K562 (cell line): ENCODE results near the gene GREB1. TPM values are rescaled to one million over a fixed set of nuclear protein-coding genes. Genes with fewer than 3 reads are reported as not detected.

Experiments used
- ATAC-seq: fragments of 200-7000 bp; cut with Tn5 transposase; 3 replicates; pipeline ENCODE4 v1.9.1; 2020; ENCODE audit warnings: moderate library complexity
- BruUV-seq: library from RNA; stranded (reverse); fragments of 400-500 nt; replicated peaks from 2 replicates; lab custom pipeline; 2021; lab: Mats Ljungman, UMichigan
- CTCF ChIA-PET: fragments of 300-600 bp; formaldehyde crosslinking; extraction: SDS; loops from one replicate; lab custom pipeline; 2021; ENCODE audit warnings: low intra/inter-chr PET ratio; lab: Yijun Ruan, JAX
- POLR2A ChIA-PET: fragments of 300-600, 350-650 bp; sonication (Branson Sonifier 250); formaldehyde crosslinking; extraction: SDS; loops from one replicate; lab custom pipeline; 2021; ENCODE audit warnings: antibody characterized with exemption, inconsistent platforms; lab: Yijun Ruan, JAX
- DNase-seq, 4 experiments: peaks; one replicate each; pipeline versions ENCODE4 v3.0.0 to v3.0.0-alpha.2; 2011 to 2018; ENCODE audit warnings: low spot score in 3 of 4, mixed read lengths in 3 of 4; ENCODE audit errors: extremely low read depth in 1 of 4
- FAIRE-seq: peaks from 2 replicates; lab custom pipeline; 2011; peaks lifted over from hg19 to GRCh38; lab: Jason Lieb, UNC
- H2AFZ ChIP-seq: 2 replicates; pipeline ENCODE4 v1.6.0; 2011; ENCODE audit warnings: low read depth, low read length, control low read depth, inconsistent platforms
- H3K27ac ChIP-seq: fragments of 200-600 bp; 3 replicates; pipeline ENCODE4 v1.8.0; 2011; ENCODE audit warnings: low read depth, mild to moderate bottlenecking, control low read depth, inconsistent platforms, low read length, moderate library complexity, mixed read lengths; ENCODE audit errors: extremely low read depth
- H3K27me3 ChIP-seq, 2 experiments: fragments of 300-600 bp in 1 of 2; 2 replicates in 1 of 2; 3 replicates in 1 of 2; pipeline versions ENCODE4 v1.6.0 to v1.8.0; 2011; ENCODE audit warnings: inconsistent platforms in 2 of 2, low read length in 2 of 2, mild to moderate bottlenecking in 1 of 2, mixed read lengths in 1 of 2, moderate library complexity in 1 of 2; ENCODE audit not compliant: control insufficient read depth in 2 of 2, insufficient read depth in 2 of 2
- H3K36me3 ChIP-seq: fragments of 300-600 bp; 3 replicates; pipeline ENCODE4 v1.8.0; 2011; ENCODE audit warnings: mild to moderate bottlenecking, low read length, inconsistent platforms; ENCODE audit not compliant: control insufficient read depth, insufficient read depth
- H3K4me1 ChIP-seq, 2 experiments: fragments of 200-600 bp in 1 of 2; replicated peaks in 1 of 2; 2 replicates in 1 of 2; 3 replicates in 1 of 2; pipeline versions ENCODE4 v1.5.1 to v1.8.0; 2011; ENCODE audit warnings: inconsistent platforms in 2 of 2, low read length in 2 of 2, mild to moderate bottlenecking in 1 of 2, mixed read lengths in 1 of 2, moderate library complexity in 1 of 2; ENCODE audit not compliant: control insufficient read depth in 2 of 2, insufficient read depth in 2 of 2
- H3K4me2 ChIP-seq: 2 replicates; pipeline ENCODE4 v1.6.1; 2011; ENCODE audit warnings: low read length, control low read depth, inconsistent platforms, mixed read lengths; ENCODE audit not compliant: insufficient read depth
- H3K4me3 ChIP-seq: fragments of 200-600 bp; sonication (generic), shearing (Covaris generic); 2 replicates; pipeline ENCODE4 v1.5.1; 2016; ENCODE audit warnings: control low read depth, inconsistent platforms
- H3K79me2 ChIP-seq: fragments of 200-600 bp; 3 replicates; pipeline ENCODE4 v1.8.0; 2011; ENCODE audit warnings: low read length, inconsistent platforms; ENCODE audit not compliant: control insufficient read depth, insufficient read depth
- H3K9ac ChIP-seq, 2 experiments: 2 replicates each; pipeline versions ENCODE4 v1.6.0 to v1.6.1; 2011; ENCODE audit warnings: low read depth in 2 of 2, low read length in 2 of 2, control low read depth in 1 of 2, inconsistent platforms in 1 of 2, mild to moderate bottlenecking in 1 of 2, mixed read lengths in 1 of 2; ENCODE audit not compliant: insufficient read depth in 1 of 2
- H3K9me1 ChIP-seq: one replicate; pipeline ENCODE4 v1.6.0; 2011; ENCODE audit warnings: inconsistent platforms, mild to moderate bottlenecking, low read length, moderate library complexity; ENCODE audit not compliant: control insufficient read depth, insufficient read depth
- H3K9me3 ChIP-seq: replicated peaks from 2 replicates; pipeline ENCODE4 v1.5.1; 2011; ENCODE audit warnings: low read depth, low read length, inconsistent platforms; ENCODE audit not compliant: control insufficient read depth, insufficient read depth
- H4K20me1 ChIP-seq: replicated peaks from 2 replicates; pipeline ENCODE4 v1.6.1; 2011; ENCODE audit warnings: low read length, inconsistent platforms, mixed read lengths; ENCODE audit not compliant: control insufficient read depth, insufficient read depth
- CBFA2T2 ChIP-seq: fragments of 450-650 bp; conservative IDR thresholded peaks from 2 replicates; pipeline ENCODE4 v1.6.1; 2017; ENCODE audit warnings: mild to moderate bottlenecking
- CBFA2T3 ChIP-seq: fragments of 450-650 bp; IDR thresholded peaks from 2 replicates; pipeline ENCODE4 v1.6.1; 2017
- HMGN3 ChIP-seq: IDR thresholded peaks from 2 replicates; pipeline ENCODE4 v1.6.1; 2011; ENCODE audit warnings: borderline replicate concordance, low read depth, mild to moderate bottlenecking, mixed read lengths, low read length; ENCODE audit not compliant: insufficient read length; ENCODE audit errors: extremely low read depth
- L3MBTL2 ChIP-seq: fragments of 450-650 bp; IDR thresholded peaks from 2 replicates; pipeline ENCODE4 v1.6.1; 2016; ENCODE audit warnings: mild to moderate bottlenecking, moderate library complexity
- MCM2 ChIP-seq: fragments of 450-650 bp; IDR thresholded peaks from 2 replicates; pipeline ENCODE4 v1.6.1; 2017; ENCODE audit warnings: low read depth, mild to moderate bottlenecking
- PHF8 ChIP-seq: fragments of 200-600 bp; sonication (generic); IDR thresholded peaks from 2 replicates; pipeline ENCODE4 v1.6.1; 2012; ENCODE audit warnings: mixed run types, mild to moderate bottlenecking, inconsistent platforms, low read length, moderate library complexity, borderline replicate concordance
- PTRF ChIP-seq: fragments of 450-650 bp; IDR thresholded peaks from 2 replicates; pipeline ENCODE4 v1.6.1; 2016; ENCODE audit warnings: mild to moderate bottlenecking, missing genetic modification characterization, missing compliant biosample characterization
- RAD51 ChIP-seq: fragments of 450-650 bp; IDR thresholded peaks from 2 replicates; pipeline ENCODE4 v1.7.1; 2016; ENCODE audit warnings: low read depth, mild to moderate bottlenecking, borderline replicate concordance
- SMARCA5 ChIP-seq: fragments of 450-650 bp; IDR thresholded peaks from 2 replicates; pipeline ENCODE4 v1.6.1; 2016
- ZNF551 ChIP-seq: fragments of 250-450 bp; sonication (Bioruptor Pico); IDR thresholded peaks from 2 replicates; pipeline ENCODE4 v1.5.0; 2021; ENCODE audit warnings: mild to moderate bottlenecking, moderate library complexity
- ZNF766 ChIP-seq: fragments of 200-800 bp; sonication (Bioruptor generic); conservative IDR thresholded peaks from 2 replicates; pipeline ENCODE4 v1.6.1; 2016; ENCODE audit warnings: missing genetic modification characterization, missing compliant biosample characterization
- WGBS: fragments of 100-300 bp; shearing (Covaris generic); methylation state at CpG from one replicate; pipeline ENCODE4 v1.1.6; 2016; ENCODE audit warnings: low coverage, mixed read lengths; ENCODE audit not compliant: insufficient coverage; ENCODE audit errors: missing lambda C conversion rate; 5-methylcytosine and 5-hydroxymethylcytosine counted together
- in situ Hi-C: fragments of 300-500 bp; cut with MboI; formaldehyde crosslinking; loops from 4 replicates; pipeline ENCODE4 v1.15.0; 2018; ENCODE audit warnings: inconsistent platforms, mixed read lengths
- intact Hi-C: fragments of 100-400 bp; cut with micrococcal nuclease; formaldehyde crosslinking; loops from 2 replicates; pipeline ENCODE4 v1.14.2; 2022
- polyA plus RNA-seq, 8 experiments: library from polyadenylated mRNA; depleted of rRNA in 4 of 8; stranded (reverse) in 5 of 8; unstranded in 3 of 8; fragments of >200 nt; fragmentation: Nextera tagmentation in 2 of 8; fragmentation: Illumina TruSeq in 1 of 8; extraction: Ambion mirVana in 2 of 8; extraction: Trizol in 1 of 8; gene quantifications; 2 replicates each; pipeline versions ENCODE4 v1.2.1 to v1.2.3, GENCODE V29; 2011 to 2014; ENCODE audit warnings: inconsistent platforms in 1 of 8, missing spikeins in 1 of 8
- total RNA-seq, 7 experiments: library from RNA; depleted of rRNA in 6 of 7; stranded (reverse); fragments of >200 nt in 6 of 7; fragmentation: Illumina TruSeq in 2 of 7; extraction: Trizol in 2 of 7; gene quantifications; 2 replicates each; pipeline versions ENCODE4 v1.2.1 to v1.2.3, GENCODE V29; 2011 to 2021; ENCODE audit warnings: low replicate concordance in 1 of 7
- TF ChIP-seq, protein P1 (sequence below), 2 experiments: fragments of 450-650 bp in 1 of 2; sonication (generic) in 1 of 2; formaldehyde crosslinking in 1 of 2; IDR thresholded peaks in 1 of 2; conservative IDR thresholded peaks in 1 of 2; 2 replicates each; pipeline versions ENCODE4 v1.6.1 to v1.8.1; 2016 to 2023; ENCODE audit warnings: mild to moderate bottlenecking in 2 of 2, moderate library complexity in 2 of 2, inconsistent platforms in 1 of 2, missing genetic modification reagents in 1 of 2
- TF ChIP-seq, protein P2 (sequence below): sonication (generic); IDR thresholded peaks from 2 replicates; pipeline ENCODE4 v1.6.1; 2016
- TF ChIP-seq, protein P3 (sequence below): fragments of 450-650 bp; formaldehyde crosslinking; IDR thresholded peaks from 2 replicates; pipeline ENCODE4 v1.4.0; 2020; ENCODE audit warnings: mild to moderate bottlenecking, mixed read lengths
- TF ChIP-seq, protein P4 (sequence below): sonication (generic); formaldehyde crosslinking; IDR thresholded peaks from 2 replicates; pipeline ENCODE4 v1.9.0; 2022; ENCODE audit warnings: mild to moderate bottlenecking, missing genetic modification reagents

The GREB1 gene
- total and polyA plus RNA-seq, 9 of the 15 experiments (the other 6 are each of a cell fraction or from before 2014, with no cell fraction given), result 0.04 to 0.86 (median 0.10) TPM; not detected in 1

DNA sequence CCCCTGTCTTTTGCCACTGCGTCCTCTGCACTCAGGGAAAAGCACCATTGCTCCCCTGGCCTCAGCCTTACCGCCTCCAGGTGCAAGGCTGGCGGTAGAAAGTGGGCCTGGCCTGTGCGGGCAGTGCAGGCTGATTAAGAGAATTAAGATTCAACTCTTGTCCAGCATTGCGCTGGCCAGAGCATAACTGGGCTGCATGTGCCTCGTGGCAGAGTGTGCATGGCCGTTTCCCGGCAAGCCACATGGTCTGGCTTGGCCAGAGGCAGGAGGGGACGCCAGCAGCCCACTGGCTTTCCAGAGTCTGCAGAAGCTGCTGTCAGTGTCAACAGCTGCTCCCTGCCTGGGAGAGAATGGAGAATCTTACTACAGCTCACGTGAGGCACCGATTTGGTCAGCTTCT lies 123.8 kb downstream of the GREB1 start (continued):
- TF ChIP-seq ZNF766 (CRISPR knock-in tag) (no peak), PHF8 (no peak)

DNA sequence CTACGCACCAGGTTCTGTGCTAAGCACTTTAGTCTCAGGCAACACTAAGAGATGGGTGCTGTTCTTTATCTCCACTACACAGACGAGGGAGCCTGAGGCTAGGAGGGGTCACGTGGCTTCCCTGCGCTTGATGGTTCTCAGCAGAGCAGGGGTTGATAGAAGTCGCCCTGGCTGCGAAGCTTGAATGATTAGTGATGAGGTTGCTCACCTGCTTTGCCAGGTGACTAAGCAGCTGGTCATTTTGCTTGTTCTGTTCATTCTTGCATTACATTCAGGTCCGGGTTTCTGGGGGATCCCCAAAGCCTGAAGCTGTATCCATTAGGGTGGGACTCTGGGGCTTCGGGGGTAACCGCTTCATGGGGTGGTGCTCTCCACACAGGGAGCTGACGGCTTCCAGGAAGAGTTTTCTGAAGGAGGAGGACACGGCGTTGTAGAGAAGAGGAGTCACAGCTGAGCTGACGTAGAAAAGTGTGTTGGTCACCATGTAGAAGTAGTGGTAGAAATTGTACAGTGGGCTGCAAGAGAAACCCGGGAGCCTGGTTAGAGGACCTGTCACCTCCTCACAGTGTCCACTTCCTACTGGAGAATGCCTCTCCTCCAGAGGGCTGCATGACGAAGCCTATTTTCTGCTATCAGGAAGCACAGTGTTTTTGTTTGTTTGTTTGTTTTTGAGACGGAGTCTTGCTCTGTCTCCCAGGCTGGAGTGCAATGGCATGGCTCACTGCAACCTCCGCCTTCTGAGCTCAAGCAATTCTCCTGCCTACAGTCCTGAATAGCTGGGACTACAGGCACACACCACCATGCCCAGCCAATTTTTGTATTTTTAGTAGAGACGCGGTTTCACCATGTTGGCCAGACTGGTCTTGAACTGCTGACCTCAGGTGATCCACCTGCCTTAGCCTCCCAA lies 124.6 kb downstream of the GREB1 start:
- intact Hi-C loops (no loop called here), in situ Hi-C loops (no loop called here)
- H3K36me3 ChIP-seq, result no peaks in the 10 kb centered on the region
- no peak overlapping the region for H3K27ac ChIP-seq
- peaks cover 4% of the 10 kb centered on the region; the same call in 1 of the 2 replicates for H3K9me3 ChIP-seq
- no peaks in the 10 kb centered on the region for H3K9me1 ChIP-seq
- WGBS, result 3% methylated on average over 19 of the region's 19 CpGs
- no peak overlapping the region for H3K9ac ChIP-seq
- no peak overlapping the region for H2AFZ ChIP-seq
- H3K4me1 ChIP-seq, result peaks cover 10 to 12% of the 10 kb centered on the region in 2 experiments; a peak in 4 of 5 replicates
- H4K20me1 ChIP-seq, result no peaks in the 10 kb centered on the region
- no peaks in the 10 kb centered on the region for H3K79me2 ChIP-seq
- no peak overlapping the region for H3K4me2 ChIP-seq
- CTCF ChIA-PET, result no interaction called here
- H3K4me3 ChIP-seq, result no peak overlapping the region
- DNase-seq (peak in 3 of 4 experiments; percentile 26 to 50 (median 50)), ATAC-seq (peak; percentile 78), FAIRE-seq (peak; percentile 6)
- peaks cover 19 to 64% of the 10 kb centered on the region in 2 experiments; a peak in 4 of 5 replicates for H3K27me3 ChIP-seq
- POLR2A ChIA-PET, result interaction anchor here (0.7 kb wide), 1 partner anchor 27 kb away, joined by 3 read pairs; no protein-coding TSS in a partner anchor
- no TSS peak for BruUV-seq
- TF ChIP-seq, protein P1, sequence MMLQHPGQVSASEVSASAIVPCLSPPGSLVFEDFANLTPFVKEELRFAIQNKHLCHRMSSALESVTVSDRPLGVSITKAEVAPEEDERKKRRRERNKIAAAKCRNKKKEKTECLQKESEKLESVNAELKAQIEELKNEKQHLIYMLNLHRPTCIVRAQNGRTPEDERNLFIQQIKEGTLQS (IDR thresholded peaks at IDR 0.05), result no peak
- TF ChIP-seq, protein P1 (CRISPR knock-in tag; conservative IDR thresholded peaks at IDR 0.05), result no peak
- TF ChIP-seq CBFA2T2, result peak; percentile 49
- TF ChIP-seq, protein P2, sequence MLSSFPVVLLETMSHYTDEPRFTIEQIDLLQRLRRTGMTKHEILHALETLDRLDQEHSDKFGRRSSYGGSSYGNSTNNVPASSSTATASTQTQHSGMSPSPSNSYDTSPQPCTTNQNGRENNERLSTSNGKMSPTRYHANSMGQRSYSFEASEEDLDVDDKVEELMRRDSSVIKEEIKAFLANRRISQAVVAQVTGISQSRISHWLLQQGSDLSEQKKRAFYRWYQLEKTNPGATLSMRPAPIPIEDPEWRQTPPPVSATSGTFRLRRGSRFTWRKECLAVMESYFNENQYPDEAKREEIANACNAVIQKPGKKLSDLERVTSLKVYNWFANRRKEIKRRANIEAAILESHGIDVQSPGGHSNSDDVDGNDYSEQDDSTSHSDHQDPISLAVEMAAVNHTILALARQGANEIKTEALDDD, result no peak
- TF ChIP-seq CBFA2T3, result peak; percentile 35
- TF ChIP-seq SMARCA5, result no peak
- peak; percentile 50; the same call in 1 of the 2 replicates for TF ChIP-seq L3MBTL2
- TF ChIP-seq, protein P3, sequence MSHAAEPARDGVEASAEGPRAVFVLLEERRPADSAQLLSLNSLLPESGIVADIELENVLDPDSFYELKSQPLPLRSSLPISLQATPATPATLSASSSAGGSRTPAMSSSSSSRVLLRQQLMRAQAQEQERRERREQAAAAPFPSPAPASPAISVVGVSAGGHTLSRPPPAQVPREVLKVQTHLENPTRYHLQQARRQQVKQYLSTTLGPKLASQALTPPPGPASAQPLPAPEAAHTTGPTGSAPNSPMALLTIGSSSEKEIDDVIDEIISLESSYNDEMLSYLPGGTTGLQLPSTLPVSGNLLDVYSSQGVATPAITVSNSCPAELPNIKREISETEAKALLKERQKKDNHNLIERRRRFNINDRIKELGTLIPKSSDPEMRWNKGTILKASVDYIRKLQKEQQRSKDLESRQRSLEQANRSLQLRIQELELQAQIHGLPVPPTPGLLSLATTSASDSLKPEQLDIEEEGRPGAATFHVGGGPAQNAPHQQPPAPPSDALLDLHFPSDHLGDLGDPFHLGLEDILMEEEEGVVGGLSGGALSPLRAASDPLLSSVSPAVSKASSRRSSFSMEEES (CRISPR knock-in tag), result peak; percentile 60
- TF ChIP-seq PTRF, result no peak
- TF ChIP-seq ZNF551, result no peak
- no peak for TF ChIP-seq MCM2
- peak; percentile 65 for TF ChIP-seq RAD51
- no peak for TF ChIP-seq HMGN3
- TF ChIP-seq, protein P4, sequence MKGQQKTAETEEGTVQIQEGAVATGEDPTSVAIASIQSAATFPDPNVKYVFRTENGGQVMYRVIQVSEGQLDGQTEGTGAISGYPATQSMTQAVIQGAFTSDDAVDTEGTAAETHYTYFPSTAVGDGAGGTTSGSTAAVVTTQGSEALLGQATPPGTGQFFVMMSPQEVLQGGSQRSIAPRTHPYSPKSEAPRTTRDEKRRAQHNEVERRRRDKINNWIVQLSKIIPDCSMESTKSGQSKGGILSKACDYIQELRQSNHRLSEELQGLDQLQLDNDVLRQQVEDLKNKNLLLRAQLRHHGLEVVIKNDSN (CRISPR knock-in tag), result peak; percentile 79
